Dendritic cell treated with granulocyte-macrophage colony-stimulating factor and Interleukin-4, amounts not matched to agents 40 ng/mL and 50 ng/mL, for 4 days (primary cell): Measurements from ENCODE around the gene EPHA4.

Experiments
- H3K27ac Mint-ChIP-seq: one replicate; pipeline ENCODE4 v1.8.0; 2022; ENCODE audit warnings: mild to moderate bottlenecking, mixed read lengths
- H3K27me3 Mint-ChIP-seq: one replicate; pipeline ENCODE4 v1.8.0; 2022; ENCODE audit warnings: mild to moderate bottlenecking, mixed read lengths
- H3K36me3 Mint-ChIP-seq: one replicate; pipeline ENCODE4 v1.8.0; 2022; ENCODE audit warnings: low read depth, mixed read lengths
- H3K4me1 Mint-ChIP-seq: one replicate; pipeline ENCODE4 v1.8.0; 2022; ENCODE audit warnings: low read depth, mixed read lengths
- H3K4me3 Mint-ChIP-seq: one replicate; pipeline ENCODE4 v1.8.0; 2022; ENCODE audit warnings: mild to moderate bottlenecking, moderate library complexity, mixed read lengths
- H3K9me3 Mint-ChIP-seq: one replicate; pipeline ENCODE4 v1.8.0; 2022; ENCODE audit warnings: mixed read lengths
- intact Hi-C: fragments of 100-400 bp; cut with micrococcal nuclease; formaldehyde crosslinking; loops from one replicate; pipeline ENCODE4 v1.15.0; 2022

The EPHA4 gene

DNA sequence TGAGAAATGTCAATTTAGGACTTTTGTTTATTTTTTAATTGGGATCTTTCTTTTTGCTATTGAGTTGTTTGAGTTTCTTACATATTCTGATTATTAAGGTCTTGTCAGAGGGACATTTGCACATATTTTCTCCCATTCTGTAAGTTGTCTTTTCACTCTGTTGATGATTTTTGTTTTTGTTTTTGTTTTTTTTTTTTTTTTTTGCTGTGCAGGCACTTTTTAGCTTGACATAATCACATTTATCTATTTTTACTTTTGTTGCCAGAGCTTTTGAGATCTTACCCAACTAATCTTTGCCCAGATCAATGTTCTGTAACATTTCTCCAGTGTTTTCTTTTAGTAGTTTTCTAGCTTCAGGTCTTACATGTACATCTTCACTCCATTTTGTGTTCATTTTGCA lies 166.6 kb downstream of the EPHA4 start:
- Mint-ChIP-seq H3K36me3 (no peaks in the 10 kb centered on the region), H3K9me3 (peaks cover 19% of the 10 kb centered on the region), H3K27me3 (no peaks in the 10 kb centered on the region), H3K4me1 (no peaks in the 10 kb centered on the region), H3K4me3 (no peak overlapping the region), H3K27ac (no peak overlapping the region)
- intact Hi-C loops = no loop called here

DNA sequence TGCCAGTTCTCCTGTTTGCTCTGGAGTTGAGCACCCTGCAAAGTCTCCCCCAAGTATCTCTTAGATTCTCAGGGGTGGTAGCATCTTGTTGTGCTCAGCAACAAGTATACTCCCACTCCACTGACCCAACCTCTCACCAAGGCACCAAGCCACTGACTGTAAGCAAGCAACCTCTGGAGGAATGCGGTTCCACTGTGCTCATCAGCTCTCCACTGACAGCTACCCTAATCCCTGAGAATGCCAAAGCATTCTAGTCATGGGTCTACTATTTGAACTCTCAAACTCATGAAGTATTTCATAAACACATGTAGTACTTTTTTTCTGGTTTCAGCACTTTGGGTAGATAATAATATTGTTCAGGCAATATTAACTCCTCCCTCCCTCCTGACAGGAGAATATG lies 170.0 kb downstream of the EPHA4 start:
- Mint-ChIP-seq H3K27ac (no peak overlapping the region), H3K27me3 (no peaks in the 10 kb centered on the region), H3K4me3 (no peak overlapping the region), H3K9me3 (peaks cover 27% of the 10 kb centered on the region), H3K36me3 (no peaks in the 10 kb centered on the region), H3K4me1 (no peaks in the 10 kb centered on the region)
- intact Hi-C loops = no loop called here

DNA sequence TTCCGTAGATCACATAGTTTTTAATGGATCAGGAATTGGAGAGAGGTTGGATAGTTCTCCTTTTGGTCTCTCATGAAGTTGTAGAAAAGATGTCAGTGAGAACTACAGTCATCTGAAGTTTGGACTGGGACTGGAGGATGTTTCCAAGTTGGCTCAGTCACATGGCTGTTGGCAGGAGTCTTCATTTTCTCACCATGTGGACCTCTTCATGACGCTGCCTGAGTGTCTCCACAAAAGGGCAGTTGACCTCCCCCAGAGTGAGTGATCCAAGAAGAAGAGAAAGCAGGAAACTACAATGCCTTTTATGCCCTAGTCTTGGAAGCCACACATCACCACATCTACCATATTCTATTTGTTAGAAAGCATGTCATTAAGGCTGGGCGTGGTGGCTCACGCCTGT lies 171.7 kb downstream of the EPHA4 start:
- no peak overlapping the region for H3K27ac Mint-ChIP-seq
- H3K27me3 Mint-ChIP-seq = no peaks in the 10 kb centered on the region
- no peak overlapping the region for H3K4me3 Mint-ChIP-seq
- intact Hi-C loops = no loop called here
- no peaks in the 10 kb centered on the region for H3K36me3 Mint-ChIP-seq
- H3K4me1 Mint-ChIP-seq = no peaks in the 10 kb centered on the region
- peaks cover 16% of the 10 kb centered on the region for H3K9me3 Mint-ChIP-seq

DNA sequence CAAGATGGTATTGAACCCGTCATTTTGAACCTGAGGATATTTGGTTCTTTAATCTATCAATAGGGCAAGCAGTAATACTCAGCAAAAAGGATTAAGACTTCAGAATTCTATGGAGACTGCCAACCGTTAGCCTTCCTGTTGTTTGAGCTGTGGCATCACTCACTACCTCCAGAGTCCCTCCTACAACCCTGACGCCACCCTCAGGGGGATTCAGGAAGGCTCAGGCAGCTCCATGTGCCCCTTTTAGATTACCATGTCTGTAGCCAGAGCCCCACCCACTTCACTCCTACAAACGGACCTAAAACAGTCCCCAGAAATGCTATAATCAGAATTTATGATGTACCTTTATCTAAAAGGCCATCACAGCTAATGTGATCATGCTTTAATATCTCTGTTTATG lies 172.9 kb downstream of the EPHA4 start:
- no peaks in the 10 kb centered on the region for H3K36me3 Mint-ChIP-seq
- no peaks in the 10 kb centered on the region for H3K27me3 Mint-ChIP-seq
- H3K9me3 Mint-ChIP-seq = peaks cover 16% of the 10 kb centered on the region
- intact Hi-C loops = no loop called here
- H3K4me1 Mint-ChIP-seq = no peaks in the 10 kb centered on the region
- no peak overlapping the region for H3K4me3 Mint-ChIP-seq
- H3K27ac Mint-ChIP-seq = no peak overlapping the region

DNA sequence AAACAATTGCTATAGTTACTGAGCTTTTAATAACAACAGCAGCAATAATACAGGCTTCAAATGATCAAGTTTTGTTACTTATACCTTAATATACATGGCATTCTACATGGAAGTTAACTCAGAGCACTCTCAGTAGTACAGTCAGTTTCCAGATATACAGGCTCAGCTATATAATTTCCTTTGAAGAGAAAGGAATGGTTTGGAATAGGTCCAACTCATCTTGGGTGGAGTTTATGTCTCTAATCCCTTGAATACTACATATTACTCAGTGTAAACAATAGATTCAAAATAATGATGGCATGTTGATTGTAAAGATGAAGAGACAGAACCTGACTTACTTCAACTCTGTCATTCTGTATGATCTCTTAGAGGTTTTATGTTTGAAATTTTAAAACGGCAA lies 174.9 kb downstream of the EPHA4 start:
- no peaks in the 10 kb centered on the region for H3K36me3 Mint-ChIP-seq
- H3K27ac Mint-ChIP-seq = no peak overlapping the region
- peaks cover 16% of the 10 kb centered on the region for H3K9me3 Mint-ChIP-seq
- no peak overlapping the region for H3K4me3 Mint-ChIP-seq
- H3K27me3 Mint-ChIP-seq = no peaks in the 10 kb centered on the region
- intact Hi-C loops = no loop called here
- H3K4me1 Mint-ChIP-seq = no peaks in the 10 kb centered on the region

DNA sequence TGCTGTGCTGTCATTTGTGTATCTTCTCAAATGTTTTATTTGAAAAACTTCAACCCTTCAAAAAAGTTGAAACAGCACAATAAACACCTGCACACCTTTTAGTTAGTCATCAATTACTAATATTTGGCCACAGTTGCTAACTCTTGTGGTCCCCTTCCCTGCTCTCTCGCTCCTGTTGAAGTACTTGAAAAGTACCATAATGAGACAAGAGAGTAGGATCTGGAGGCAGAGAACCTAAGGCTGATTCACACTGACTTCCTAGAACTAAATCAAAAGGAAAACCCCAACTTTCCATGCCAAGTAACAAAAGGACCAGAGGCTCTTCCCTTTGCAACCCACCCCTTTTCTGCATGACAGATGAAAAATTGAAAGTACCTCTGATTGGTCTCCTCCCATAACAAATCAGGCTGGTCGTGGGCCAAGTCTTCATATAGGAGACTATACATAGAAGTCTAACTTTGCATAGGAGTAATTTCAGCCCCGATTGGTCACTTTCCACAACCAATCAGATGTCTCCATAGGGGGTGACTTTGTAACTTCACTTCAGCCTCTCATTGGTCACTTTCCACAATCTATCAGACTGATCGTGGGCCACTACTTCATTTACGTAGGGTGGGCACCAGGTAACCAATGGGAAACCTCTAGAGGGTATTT lies 179.7 kb downstream of the EPHA4 start:
- no peak overlapping the region for H3K27ac Mint-ChIP-seq
- no peaks in the 10 kb centered on the region for H3K27me3 Mint-ChIP-seq
- no peaks in the 10 kb centered on the region for H3K36me3 Mint-ChIP-seq
- intact Hi-C loops = no loop called here
- no peak overlapping the region for H3K4me3 Mint-ChIP-seq
- no peaks in the 10 kb centered on the region for H3K4me1 Mint-ChIP-seq
- H3K9me3 Mint-ChIP-seq = no peaks in the 10 kb centered on the region

DNA sequence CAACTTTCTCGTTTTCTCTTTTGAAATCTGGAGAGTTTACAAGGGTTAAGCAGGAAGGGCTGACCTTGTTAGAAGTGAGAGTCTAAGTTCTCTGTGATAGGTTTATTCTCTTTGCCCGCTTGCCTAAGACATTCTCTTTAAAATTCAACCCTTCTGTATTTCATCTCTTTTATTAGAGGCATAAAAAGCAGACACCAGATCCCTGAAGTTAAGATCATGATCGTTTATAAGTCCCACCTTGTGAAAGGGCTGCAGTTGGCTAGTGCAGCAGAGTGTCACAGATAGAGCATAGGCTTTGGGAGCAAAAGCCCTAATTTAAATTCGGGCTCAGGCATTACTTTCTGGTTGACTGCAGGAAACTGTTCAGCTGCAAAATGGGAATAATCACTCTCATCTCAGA lies 181.2 kb downstream of the EPHA4 start:
- Mint-ChIP-seq H3K36me3 (no peaks in the 10 kb centered on the region), H3K27me3 (no peaks in the 10 kb centered on the region), H3K9me3 (no peaks in the 10 kb centered on the region), H3K4me1 (no peaks in the 10 kb centered on the region), H3K4me3 (no peak overlapping the region), H3K27ac (no peak overlapping the region)
- intact Hi-C loops = no loop called here

DNA sequence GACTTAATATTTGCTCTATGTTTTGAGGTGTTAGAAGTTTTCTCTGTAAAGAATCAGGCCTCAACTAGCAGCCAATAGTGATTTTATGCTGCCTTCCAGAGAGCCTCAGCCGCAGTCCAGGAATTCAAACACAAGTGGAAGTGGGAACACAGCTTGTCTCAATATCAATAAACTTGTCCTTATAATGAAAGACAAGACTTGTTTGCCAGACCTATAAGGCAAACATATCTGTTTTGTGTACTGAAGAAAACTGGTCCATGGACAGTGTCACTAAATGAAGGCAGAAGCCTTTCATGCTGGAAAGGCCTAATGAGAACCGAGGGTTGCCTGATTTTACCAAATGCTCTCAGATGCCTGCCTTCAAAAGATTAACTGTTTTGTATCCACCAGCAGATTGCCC lies 182.2 kb downstream of the EPHA4 start:
- Mint-ChIP-seq H3K4me3 (no peak overlapping the region), H3K9me3 (no peaks in the 10 kb centered on the region), H3K36me3 (no peaks in the 10 kb centered on the region), H3K4me1 (no peaks in the 10 kb centered on the region), H3K27ac (no peak overlapping the region), H3K27me3 (no peaks in the 10 kb centered on the region)
- intact Hi-C loops = no loop called here

DNA sequence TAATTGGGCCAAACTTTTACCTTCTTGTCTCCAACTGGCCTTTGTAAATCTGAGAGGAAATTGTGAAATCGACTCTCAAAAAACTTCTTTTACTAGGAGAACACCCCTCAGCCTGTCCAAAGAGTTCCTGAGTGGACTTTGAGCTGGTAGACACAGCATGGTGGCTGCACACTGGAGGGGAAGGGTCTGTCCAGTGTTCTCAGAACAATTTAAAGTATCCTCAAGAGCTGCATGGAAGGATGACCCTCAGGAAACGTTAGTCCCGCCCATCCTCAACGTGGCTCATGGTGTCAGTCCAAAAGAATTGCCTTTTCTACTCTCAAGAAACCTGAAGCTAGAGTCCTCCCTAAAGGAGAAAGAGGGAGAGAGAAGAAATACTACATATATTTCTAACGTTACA lies 182.7 kb downstream of the EPHA4 start:
- Mint-ChIP-seq H3K4me3 (no peak overlapping the region), H3K9me3 (no peaks in the 10 kb centered on the region), H3K4me1 (no peaks in the 10 kb centered on the region), H3K27me3 (no peaks in the 10 kb centered on the region), H3K27ac (no peak overlapping the region), H3K36me3 (no peaks in the 10 kb centered on the region)
- intact Hi-C loops = no loop called here

DNA sequence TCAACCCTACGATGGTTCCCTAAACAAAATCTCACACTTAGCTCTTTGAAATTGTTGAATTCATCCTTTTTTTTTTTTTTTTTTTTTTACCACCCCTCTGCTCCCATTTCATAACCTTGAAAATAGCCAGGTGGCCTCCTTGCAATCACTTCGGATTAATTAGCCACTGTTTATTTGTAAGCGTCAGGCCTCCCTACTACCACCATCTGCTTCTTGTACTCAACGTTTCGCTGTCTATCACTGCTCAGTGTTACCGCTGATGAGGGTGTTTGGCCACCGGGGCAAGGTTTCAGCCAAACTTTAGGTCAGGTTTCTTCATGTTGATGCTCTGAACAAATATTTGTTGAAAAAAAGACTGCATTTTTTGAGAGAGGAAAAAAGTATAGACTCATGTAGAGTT lies 183.2 kb downstream of the EPHA4 start:
- intact Hi-C loops = no loop called here
- Mint-ChIP-seq H3K4me1 (no peaks in the 10 kb centered on the region), H3K27ac (no peak overlapping the region), H3K4me3 (no peak overlapping the region), H3K9me3 (no peaks in the 10 kb centered on the region), H3K27me3 (no peaks in the 10 kb centered on the region), H3K36me3 (no peaks in the 10 kb centered on the region)

DNA sequence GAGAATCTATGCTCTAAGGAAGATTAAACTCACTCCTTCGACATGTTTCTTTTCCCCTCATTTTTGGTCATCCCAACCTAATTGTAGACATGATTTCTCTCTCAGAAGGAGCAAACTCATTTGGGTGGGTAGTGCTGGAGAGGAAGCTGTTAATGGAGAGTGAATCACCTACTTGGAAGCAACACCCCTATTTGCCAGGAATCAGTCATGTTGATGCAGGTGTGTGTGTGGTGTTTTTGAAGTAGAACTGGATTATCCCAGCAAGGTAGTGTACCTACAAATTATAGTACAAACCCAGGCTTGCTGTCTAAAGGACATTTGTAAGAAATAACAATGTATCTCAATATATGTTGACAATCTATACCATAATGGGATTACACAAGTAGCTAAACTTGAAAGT lies 186.4 kb downstream of the EPHA4 start:
- Mint-ChIP-seq H3K4me1 (no peaks in the 10 kb centered on the region), H3K9me3 (no peaks in the 10 kb centered on the region), H3K36me3 (no peaks in the 10 kb centered on the region), H3K4me3 (no peak overlapping the region), H3K27ac (no peak overlapping the region), H3K27me3 (no peaks in the 10 kb centered on the region)
- intact Hi-C loops = no loop called here

DNA sequence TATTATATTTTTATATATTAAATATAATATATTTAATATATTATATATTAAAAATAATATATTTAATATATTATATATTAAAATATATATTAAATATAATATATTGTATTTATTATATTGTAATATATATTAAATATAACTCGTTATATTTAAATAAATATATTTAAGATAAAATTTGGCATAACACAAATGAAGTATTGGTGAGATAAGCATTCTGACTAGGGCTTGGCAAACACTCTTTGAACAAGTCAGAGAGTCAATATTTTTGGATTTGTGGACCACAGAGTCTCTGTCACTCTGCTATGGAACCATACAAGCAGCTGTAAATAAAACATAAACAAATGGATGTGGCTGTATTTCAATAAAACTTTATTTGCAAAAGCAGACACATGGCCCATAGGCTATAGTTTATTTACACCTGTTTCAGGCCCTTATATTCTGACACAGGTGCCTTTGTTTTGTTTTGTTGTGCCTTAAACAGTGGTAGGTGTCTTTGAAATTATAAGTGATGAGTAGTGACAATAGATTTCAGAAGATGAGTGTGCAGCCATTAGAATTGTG lies 190.1 kb downstream of the EPHA4 start:
- H3K9me3 Mint-ChIP-seq = no peaks in the 10 kb centered on the region
- no peaks in the 10 kb centered on the region for H3K4me1 Mint-ChIP-seq
- no peaks in the 10 kb centered on the region for H3K27me3 Mint-ChIP-seq
- H3K36me3 Mint-ChIP-seq = no peaks in the 10 kb centered on the region
- no peak overlapping the region for H3K27ac Mint-ChIP-seq
- H3K4me3 Mint-ChIP-seq = no peak overlapping the region
- intact Hi-C loops = no loop called here

DNA sequence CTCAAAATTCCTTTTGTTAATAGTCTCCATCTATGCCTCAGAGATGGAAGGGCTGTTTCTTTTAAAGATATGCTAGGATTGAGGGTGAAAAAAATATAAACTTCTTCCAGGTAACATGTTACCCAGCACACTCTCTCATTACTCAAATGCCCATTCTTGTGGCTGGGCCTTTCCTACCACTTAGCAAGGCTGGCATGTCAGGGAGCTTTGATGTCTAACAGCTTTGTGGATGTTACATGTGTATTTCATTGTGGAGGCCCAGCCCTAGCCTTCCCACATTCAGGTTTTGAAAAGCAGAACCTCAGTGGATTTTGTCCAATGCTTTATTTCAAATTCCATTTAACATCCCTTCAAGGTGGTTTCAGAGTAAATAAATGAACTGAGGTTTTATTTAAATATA lies 191.4 kb downstream of the EPHA4 start:
- H3K27me3 Mint-ChIP-seq = no peaks in the 10 kb centered on the region
- H3K36me3 Mint-ChIP-seq = no peaks in the 10 kb centered on the region
- H3K4me1 Mint-ChIP-seq = no peaks in the 10 kb centered on the region
- no peak overlapping the region for H3K27ac Mint-ChIP-seq
- H3K9me3 Mint-ChIP-seq = no peaks in the 10 kb centered on the region
- no peak overlapping the region for H3K4me3 Mint-ChIP-seq
- intact Hi-C loops = no loop called here

DNA sequence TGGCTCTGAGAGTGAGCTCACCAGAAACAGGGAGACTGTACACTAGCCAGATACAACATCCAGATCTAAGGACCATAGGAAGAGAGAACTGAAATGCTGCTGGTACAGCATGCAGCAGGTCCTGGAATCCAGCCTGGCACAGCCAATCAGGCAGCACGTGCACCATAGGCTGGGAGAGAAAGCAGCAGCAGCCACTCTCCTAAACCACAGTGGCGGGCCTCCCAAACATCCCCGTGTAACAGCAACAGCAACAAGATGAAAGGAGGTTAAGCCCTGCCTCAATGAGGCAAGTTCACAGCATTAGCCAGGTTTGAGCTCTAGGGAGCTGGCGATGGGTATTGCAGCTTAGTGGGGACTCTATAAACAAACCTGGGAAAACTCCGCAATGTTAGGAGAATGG lies 192.0 kb downstream of the EPHA4 start:
- no peak overlapping the region for H3K4me3 Mint-ChIP-seq
- H3K27ac Mint-ChIP-seq = no peak overlapping the region
- no peaks in the 10 kb centered on the region for H3K36me3 Mint-ChIP-seq
- H3K27me3 Mint-ChIP-seq = no peaks in the 10 kb centered on the region
- intact Hi-C loops = no loop called here
- no peaks in the 10 kb centered on the region for H3K4me1 Mint-ChIP-seq
- H3K9me3 Mint-ChIP-seq = no peaks in the 10 kb centered on the region

DNA sequence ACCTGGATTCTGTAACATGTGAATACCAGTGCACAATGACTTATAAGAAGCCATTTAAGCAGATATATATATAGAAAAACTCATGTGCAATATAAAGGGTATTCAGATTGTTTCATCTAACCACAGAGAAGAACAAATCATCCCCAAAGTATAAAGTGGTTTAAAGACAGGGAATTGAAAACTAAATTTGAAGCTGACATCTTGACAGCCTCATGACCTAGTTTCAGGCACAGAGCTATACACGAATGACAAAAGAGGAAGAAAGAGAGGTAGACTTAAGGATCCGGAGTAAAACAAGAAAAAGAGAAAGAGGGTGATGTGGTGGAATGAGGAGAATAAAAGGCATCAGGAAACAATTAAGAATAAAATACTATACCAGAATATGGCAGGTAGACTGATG lies 194.5 kb downstream of the EPHA4 start:
- no peaks in the 10 kb centered on the region for H3K36me3 Mint-ChIP-seq
- no peaks in the 10 kb centered on the region for H3K4me1 Mint-ChIP-seq
- H3K27me3 Mint-ChIP-seq = no peaks in the 10 kb centered on the region
- H3K4me3 Mint-ChIP-seq = no peak overlapping the region
- no peak overlapping the region for H3K27ac Mint-ChIP-seq
- intact Hi-C loops = no loop called here
- H3K9me3 Mint-ChIP-seq = no peaks in the 10 kb centered on the region
